GM08714 (cell line): ENCODE measurements around the gene NIBAN1.
"Not testable (repeated sequence)": the region's sequence is repeated elsewhere in the genome, so short reads cannot be mapped to it uniquely, and the experiment has no call there.

Experiments
- H3K4me3 ChIP-seq: fragments of 200-500 bp; sonication (Bioruptor generic); 2 replicates; pipeline ENCODE4 v1.5.1; 2014; ENCODE audit warnings: mild to moderate bottlenecking, low read length, inconsistent platforms
- ZNF274 ChIP-seq: IDR thresholded peaks from 2 replicates; pipeline ENCODE4 v1.6.1; 2012; ENCODE audit warnings: mild to moderate bottlenecking, low read depth, low read length

The NIBAN1 gene

GRCh38 chr1:184974056-184974836 lies at the start of gene NIBAN1:
NIBAN1 (minus strand) TSS chr1:184974508; CDS start chr1:184974356, 152 bp downstream.
- peak within 1 kb of the TSS; percentile 49 for H3K4me3 ChIP-seq
- TF ChIP-seq ZNF274 = no peak

- no peak overlapping the region for H3K4me3 ChIP-seq
- TF ChIP-seq ZNF274 = no peak
Measured at GRCh38 chr1:185017966-185018365, 43.7 kb upstream of the NIBAN1 start.

- TF ChIP-seq ZNF274 = no peak
Measured at GRCh38 chr1:185017338-185017737, 43.0 kb upstream of the NIBAN1 start.

GRCh38 chr1:185016880-185017279 lies 42.6 kb upstream of the NIBAN1 start:
- no peak for TF ChIP-seq ZNF274
- H3K4me3 ChIP-seq = no peak overlapping the region

More at GRCh38 chr1:185017338-185017737, 43.0 kb upstream of the NIBAN1 start:
- no peak overlapping the region for H3K4me3 ChIP-seq

- no peak for TF ChIP-seq ZNF274
- H3K4me3 ChIP-seq = no peak overlapping the region
Measured at GRCh38 chr1:185015631-185016030, 41.3 kb upstream of the NIBAN1 start.

GRCh38 chr1:185014941-185015340 lies 40.6 kb upstream of the NIBAN1 start:
- no peak for TF ChIP-seq ZNF274
- H3K4me3 ChIP-seq = no peak overlapping the region

GRCh38 chr1:185010361-185010760 lies 36.1 kb upstream of the NIBAN1 start:
- no peak for TF ChIP-seq ZNF274
- H3K4me3 ChIP-seq = no peak overlapping the region

GRCh38 chr1:185008838-185009237 lies 34.5 kb upstream of the NIBAN1 start:
- no peak overlapping the region for H3K4me3 ChIP-seq
- TF ChIP-seq ZNF274 = no peak

GRCh38 chr1:185001312-185001880 lies 27.1 kb upstream of the NIBAN1 start:
- not testable (repeated sequence) for H3K4me3 ChIP-seq

- H3K4me3 ChIP-seq = not testable (repeated sequence)
Measured at GRCh38 chr1:184999974-185000373, 25.7 kb upstream of the NIBAN1 start.

- H3K4me3 ChIP-seq = no peak overlapping the region
- no peak for TF ChIP-seq ZNF274
Measured at GRCh38 chr1:184994301-184994700, 20.0 kb upstream of the NIBAN1 start.

GRCh38 chr1:184992271-184992670 lies 18.0 kb upstream of the NIBAN1 start:
- no peak for TF ChIP-seq ZNF274

GRCh38 chr1:184990204-184990603 lies 15.9 kb upstream of the NIBAN1 start:
- no peak for TF ChIP-seq ZNF274
- H3K4me3 ChIP-seq = no peak overlapping the region

More at GRCh38 chr1:184992271-184992670, 18.0 kb upstream of the NIBAN1 start:
- no peak overlapping the region for H3K4me3 ChIP-seq

GRCh38 chr1:184988506-184988905 lies 14.2 kb upstream of the NIBAN1 start:
- H3K4me3 ChIP-seq = no peak overlapping the region
- no peak for TF ChIP-seq ZNF274

- H3K4me3 ChIP-seq = no peak overlapping the region
- no peak for TF ChIP-seq ZNF274
Measured at GRCh38 chr1:184987696-184988095, 13.4 kb upstream of the NIBAN1 start.

- no peak overlapping the region for H3K4me3 ChIP-seq
- no peak for TF ChIP-seq ZNF274
Measured at GRCh38 chr1:184986250-184986649, 11.9 kb upstream of the NIBAN1 start.
